ENCODE measurements around the gene BEND4. TPM values are rescaled to one million over a fixed set of nuclear protein-coding genes. Genes with fewer than 3 reads are reported as not detected.

Gene BEND4
- total and polyA plus RNA-seq, 2 of the 4 experiments (the other 2 are of a cell fraction) = not detected

DNA sequence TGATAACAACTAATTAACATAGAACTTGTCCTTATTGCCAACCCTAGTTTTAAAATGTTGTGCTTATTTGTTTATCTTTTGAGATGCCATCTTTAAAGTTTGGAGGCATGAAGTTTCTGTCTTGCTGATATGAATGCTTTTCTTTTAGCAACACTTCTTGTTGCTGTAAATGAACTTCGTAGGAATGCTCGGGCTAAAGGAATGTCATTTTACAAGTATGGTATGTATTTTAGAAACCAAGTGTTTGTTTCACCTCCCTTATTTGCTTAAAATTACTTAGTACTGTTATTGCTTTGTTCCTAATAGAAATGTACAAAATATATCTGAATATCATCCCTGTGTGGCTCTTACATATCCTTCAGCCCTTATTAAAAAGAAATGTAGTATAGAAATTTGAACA, 86.1 kb downstream of the BEND4 start:
- DNase-seq = no peak
- Histone ChIP-seq H3K36me3 (ENCODE audit: control insufficient read depth, insufficient read depth, low read length) (peaks cover 15% of the 10 kb centered on the region), H2BK15ac (ENCODE audit: low read depth, low read length) (no peak overlapping the region), H3K4me2 (ENCODE audit: low read depth, low read length) (no peak overlapping the region), H4K20me1 (ENCODE audit: insufficient read depth, low read length) (no peaks in the 10 kb centered on the region), H4K91ac (ENCODE audit: insufficient read depth, low read depth, low read length) (no peak overlapping the region), H3K18ac (ENCODE audit: low read depth, low read length) (no peak overlapping the region), H3K14ac (replicated peaks; ENCODE audit: low read depth, low read length) (no peak overlapping the region), H2AK5ac (ENCODE audit: low read depth, low read length) (no peak overlapping the region), H4K8ac (ENCODE audit: low read depth in 2 of 2, low read length in 2 of 2) (no peak overlapping the region), H2AFZ (replicated peaks; ENCODE audit: low read length, poor library complexity) (no peak overlapping the region), H3K79me1 (ENCODE audit: low read depth in 1 of 2, low read length in 2 of 2) (peaks cover 0 to 3% of the 10 kb centered on the region in 2 experiments; a peak in 1 of 4 replicates), H3K56ac (ENCODE audit: extremely low read depth, insufficient read depth, low read length) (no peak overlapping the region), H2AK9ac (replicated peaks; ENCODE audit: low read depth, low read length, poor library complexity) (no peak overlapping the region), H3K9me3 (ENCODE audit: control insufficient read depth, insufficient read depth, low read length) (no peaks in the 10 kb centered on the region), H4K5ac (ENCODE audit: low read depth, low read length) (no peak overlapping the region), H2BK5ac (ENCODE audit: low read depth, low read length, poor library complexity, severe bottlenecking) (no peak overlapping the region), H3K9me1 (ENCODE audit: insufficient read depth, low read length) (0 out of 2 replicates have a peak, but pooled peaks cover 2% of the 10 kb centered on the region), H3K27me3 (ENCODE audit: control insufficient read depth, insufficient read depth, low read length) (no peaks in the 10 kb centered on the region), H3K27ac (ENCODE audit: insufficient read depth, low read length) (no peak overlapping the region), H3K9ac (ENCODE audit: low read depth, low read length) (no peak overlapping the region), H3K4me3 (ENCODE audit: insufficient read depth, low read depth, low read length) (no peak overlapping the region), H3K4ac (ENCODE audit: low read depth, low read length) (no peak overlapping the region), H2BK20ac (ENCODE audit: low read depth, low read length) (no peak overlapping the region), H3K23ac (ENCODE audit: low read depth, low read length) (no peak overlapping the region), H2BK120ac (ENCODE audit: low read depth, low read length) (no peak overlapping the region), H3K4me1 (ENCODE audit: control insufficient read depth, insufficient read depth, low read length) (no peaks in the 10 kb centered on the region)
- no peak for TF ChIP-seq RAD21 (IDR thresholded peaks at IDR 0.05; ENCODE audit: low read length)
- TF ChIP-seq RCOR1 (IDR thresholded peaks at IDR 0.05; ENCODE audit: insufficient replicate concordance, low read length) = no peak
- no peak for TF ChIP-seq MAZ (IDR thresholded peaks at IDR 0.05; ENCODE audit: borderline replicate concordance, low read depth, low read length)
- TF ChIP-seq CEBPB (IDR thresholded peaks at IDR 0.05; ENCODE audit: low read depth, low read length) = no peak
- TF ChIP-seq CHD1 (IDR thresholded peaks at IDR 0.05; ENCODE audit: low read depth, low read length) = no peak
- TF ChIP-seq NFE2L2 (IDR thresholded peaks at IDR 0.05; ENCODE audit: low read depth, low read length) = no peak
- TF ChIP-seq, protein P1, sequence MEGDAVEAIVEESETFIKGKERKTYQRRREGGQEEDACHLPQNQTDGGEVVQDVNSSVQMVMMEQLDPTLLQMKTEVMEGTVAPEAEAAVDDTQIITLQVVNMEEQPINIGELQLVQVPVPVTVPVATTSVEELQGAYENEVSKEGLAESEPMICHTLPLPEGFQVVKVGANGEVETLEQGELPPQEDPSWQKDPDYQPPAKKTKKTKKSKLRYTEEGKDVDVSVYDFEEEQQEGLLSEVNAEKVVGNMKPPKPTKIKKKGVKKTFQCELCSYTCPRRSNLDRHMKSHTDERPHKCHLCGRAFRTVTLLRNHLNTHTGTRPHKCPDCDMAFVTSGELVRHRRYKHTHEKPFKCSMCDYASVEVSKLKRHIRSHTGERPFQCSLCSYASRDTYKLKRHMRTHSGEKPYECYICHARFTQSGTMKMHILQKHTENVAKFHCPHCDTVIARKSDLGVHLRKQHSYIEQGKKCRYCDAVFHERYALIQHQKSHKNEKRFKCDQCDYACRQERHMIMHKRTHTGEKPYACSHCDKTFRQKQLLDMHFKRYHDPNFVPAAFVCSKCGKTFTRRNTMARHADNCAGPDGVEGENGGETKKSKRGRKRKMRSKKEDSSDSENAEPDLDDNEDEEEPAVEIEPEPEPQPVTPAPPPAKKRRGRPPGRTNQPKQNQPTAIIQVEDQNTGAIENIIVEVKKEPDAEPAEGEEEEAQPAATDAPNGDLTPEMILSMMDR (conservative IDR thresholded peaks at IDR 0.05; ENCODE audit: low read depth, low read length) = no peak
- no peak for TF ChIP-seq MXI1 (IDR thresholded peaks at IDR 0.05; ENCODE audit: borderline replicate concordance, low read depth, low read length)
- TF ChIP-seq, protein P2, sequence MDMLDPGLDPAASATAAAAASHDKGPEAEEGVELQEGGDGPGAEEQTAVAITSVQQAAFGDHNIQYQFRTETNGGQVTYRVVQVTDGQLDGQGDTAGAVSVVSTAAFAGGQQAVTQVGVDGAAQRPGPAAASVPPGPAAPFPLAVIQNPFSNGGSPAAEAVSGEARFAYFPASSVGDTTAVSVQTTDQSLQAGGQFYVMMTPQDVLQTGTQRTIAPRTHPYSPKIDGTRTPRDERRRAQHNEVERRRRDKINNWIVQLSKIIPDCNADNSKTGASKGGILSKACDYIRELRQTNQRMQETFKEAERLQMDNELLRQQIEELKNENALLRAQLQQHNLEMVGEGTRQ (IDR thresholded peaks at IDR 0.05; ENCODE audit: low read depth, low read length) = no peak
- TF ChIP-seq MAFK (IDR thresholded peaks at IDR 0.05; ENCODE audit: low read depth, low read length) = no peak
- no peak for TF ChIP-seq RFX5 (IDR thresholded peaks at IDR 0.05; ENCODE audit: low read depth, low read length)
- TF ChIP-seq FOS (IDR thresholded peaks at IDR 0.05; ENCODE audit: low read depth, low read length) = no peak
- TF ChIP-seq, protein P3, sequence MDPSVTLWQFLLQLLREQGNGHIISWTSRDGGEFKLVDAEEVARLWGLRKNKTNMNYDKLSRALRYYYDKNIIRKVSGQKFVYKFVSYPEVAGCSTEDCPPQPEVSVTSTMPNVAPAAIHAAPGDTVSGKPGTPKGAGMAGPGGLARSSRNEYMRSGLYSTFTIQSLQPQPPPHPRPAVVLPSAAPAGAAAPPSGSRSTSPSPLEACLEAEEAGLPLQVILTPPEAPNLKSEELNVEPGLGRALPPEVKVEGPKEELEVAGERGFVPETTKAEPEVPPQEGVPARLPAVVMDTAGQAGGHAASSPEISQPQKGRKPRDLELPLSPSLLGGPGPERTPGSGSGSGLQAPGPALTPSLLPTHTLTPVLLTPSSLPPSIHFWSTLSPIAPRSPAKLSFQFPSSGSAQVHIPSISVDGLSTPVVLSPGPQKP (IDR thresholded peaks at IDR 0.05; ENCODE audit: borderline replicate concordance, low read depth, low read length) = no peak
- TF ChIP-seq SMC3 (IDR thresholded peaks at IDR 0.05; ENCODE audit: low read depth, low read length) = no peak
- TF ChIP-seq POLR2A (IDR thresholded peaks at IDR 0.05; ENCODE audit: low read depth, low read length) = no peak
- TF ChIP-seq BHLHE40 (IDR thresholded peaks at IDR 0.05; ENCODE audit: low read depth, low read length) = no peak
- WGBS, 2 experiments (ENCODE audit: extremely low coverage in 2 of 2, insufficient read length in 1 of 2) = no CpG with 5 or more reads among the region's 2 CpGs
- in situ Hi-C loops (cut with MboI; ENCODE audit: low sequenced_read_pairs) (no loop called here), dilution Hi-C loops (cut with HindIII; ENCODE audit: low sequenced_read_pairs, unreplicated experiment) (no loop called here), intact Hi-C loops (cut with micrococcal nuclease) (no loop called here)
- ATAC-seq (ENCODE audit: low read depth) = no peak
- no TSS peak for BruUV-seq (replicated peaks)
- ChIA-PET CTCF (no interaction called here), POLR2A (ENCODE audit: unreplicated experiment) (no interaction called here)

Measured in IMR-90 (cell line).